GM18526 (cell line): ENCODE results near the gene NPW.

Source experiments
- POLR2A ChIP-seq: IDR thresholded peaks from 3 replicates; pipeline ENCODE4 v1.6.1; 2011; ENCODE audit not compliant: insufficient read length; ENCODE audit errors: extremely low read depth

The NPW gene

GRCh38 chr16:2042171-2042985, 22.8 kb downstream of the NPW start:
- TF ChIP-seq POLR2A: no peak

- TF ChIP-seq POLR2A: no peak
Observed at GRCh38 chr16:2042986-2043666, 23.5 kb downstream of the NPW start.

GRCh38 chr16:2043667-2044451, 24.3 kb downstream of the NPW start:
- TF ChIP-seq POLR2A: no peak

- no peak for TF ChIP-seq POLR2A
Observed at GRCh38 chr16:2044541-2044940, 25.0 kb downstream of the NPW start.

GRCh38 chr16:2045965-2046892, 26.6 kb downstream of the NPW start:
- no peak for TF ChIP-seq POLR2A

- TF ChIP-seq POLR2A: no peak
Observed at GRCh38 chr16:2046893-2047329, 27.3 kb downstream of the NPW start.

GRCh38 chr16:2047330-2048115, 27.9 kb downstream of the NPW start, which contains the start of the genes NTHL1 and TSC2:
Gene NTHL1, minus strand, starts transcription at chr16:2047834. Its CDS starts 11 bp downstream, at chr16:2047823.
Gene TSC2, plus strand, starts transcription at chr16:2047985. Its CDS starts 631 bp downstream, at chr16:2048616.
- TF ChIP-seq POLR2A: peak; percentile 83

GRCh38 chr16:2048116-2048543, 28.5 kb downstream of the NPW start:
- TF ChIP-seq POLR2A: no peak

- TF ChIP-seq POLR2A: no peak
Observed at GRCh38 chr16:2053211-2053610, 33.6 kb downstream of the NPW start.

GRCh38 chr16:2053897-2054296, 34.3 kb downstream of the NPW start:
- TF ChIP-seq POLR2A: no peak

- TF ChIP-seq POLR2A: no peak
Observed at GRCh38 chr16:2054543-2055245, 35.1 kb downstream of the NPW start.

GRCh38 chr16:2056077-2056476, 36.5 kb downstream of the NPW start:
- no peak for TF ChIP-seq POLR2A
